HG02981 (cell line): ENCODE measurements around the gene FAF1.

Experiments used
- ATAC-seq: cut with Tn5 transposase; IDR thresholded peaks from one replicate; pipeline ENCODE4 v1.9.1; 2021; ENCODE audit warnings: mild to moderate bottlenecking, moderate library complexity; ENCODE audit not compliant: unreplicated experiment

FAF1 gene

DNA sequence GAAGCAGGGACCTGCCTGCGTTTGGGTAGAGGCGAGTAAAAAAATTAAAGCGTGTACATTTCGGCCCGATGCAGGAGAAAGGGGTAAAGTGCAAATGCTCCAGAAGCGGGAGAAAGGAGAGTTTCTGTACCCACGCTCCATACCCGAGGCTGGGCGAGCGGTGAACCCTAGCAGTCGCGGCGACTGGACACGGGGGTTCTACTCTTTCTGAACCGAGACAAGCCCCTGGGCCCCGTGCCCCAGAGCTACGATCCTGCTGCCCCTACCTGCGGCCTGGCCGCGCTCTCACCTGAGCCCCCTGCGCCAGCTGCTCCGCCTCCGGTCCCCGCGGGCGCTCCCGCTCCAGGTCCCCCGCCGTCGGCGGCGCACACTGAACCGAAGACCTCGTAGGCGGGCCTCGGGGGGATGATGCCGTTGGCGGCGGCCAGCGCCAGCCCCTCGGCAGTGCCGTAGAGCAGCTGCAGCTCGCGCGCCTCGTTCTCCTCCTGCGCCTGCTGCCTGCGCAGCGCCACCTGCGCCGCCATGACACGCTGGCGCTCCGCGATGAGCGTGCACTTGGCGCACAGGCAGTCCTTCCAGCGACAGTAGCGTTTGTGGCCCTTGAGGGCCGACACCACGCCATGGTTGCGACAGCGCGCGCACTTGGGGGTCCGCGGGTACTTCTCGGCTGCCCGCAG, 539.2 kb downstream of the FAF1 start:
- ATAC-seq, result no peak

DNA sequence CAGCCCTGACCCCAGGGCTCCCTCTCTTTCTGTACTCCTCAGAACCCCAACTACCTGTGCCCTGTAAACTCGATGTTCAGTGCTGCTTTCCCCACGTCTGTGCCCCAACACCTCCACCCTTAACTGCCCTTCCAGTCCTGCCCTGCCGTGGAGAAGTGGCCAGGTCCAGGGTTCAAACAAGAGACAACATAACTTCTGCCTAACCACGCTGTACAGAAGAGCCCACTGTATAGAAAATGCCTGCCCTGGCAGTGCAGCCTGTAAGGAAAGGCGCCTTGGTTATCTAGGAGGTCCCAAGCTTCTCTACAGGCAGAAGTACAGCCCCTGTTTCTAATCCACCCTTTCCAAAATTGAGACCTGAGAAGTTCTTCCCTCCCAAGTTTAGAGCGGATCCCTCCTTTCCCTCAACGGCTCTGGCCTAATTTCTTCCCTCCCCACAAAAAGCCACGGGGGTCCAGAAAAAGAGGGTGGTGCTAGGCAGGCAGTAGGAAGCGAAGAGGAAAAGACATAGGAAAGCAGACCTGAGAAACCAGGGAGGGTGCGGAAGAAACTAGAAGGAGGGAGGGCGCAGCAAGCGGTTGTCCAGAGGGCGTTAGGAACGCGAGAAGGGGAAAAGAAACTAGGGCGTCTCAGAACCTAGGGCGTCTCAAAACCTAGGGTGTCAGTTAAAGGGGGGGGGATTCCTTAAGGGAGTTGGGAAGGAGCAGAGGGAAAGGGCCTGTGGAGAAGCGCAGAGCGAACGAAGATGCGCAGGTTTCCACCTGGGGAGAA, 540.0 kb downstream of the FAF1 start:
- no peak for ATAC-seq

GRCh38 chr1:50419192-50419906, 540.7 kb downstream of the FAF1 start:
- no peak for ATAC-seq

- no peak for ATAC-seq
These were observed 541.4 kb downstream of the FAF1 start for GRCh38 chr1:50418600-50419109.

GRCh38 chr1:50417946-50418599, 542.0 kb downstream of the FAF1 start:
- ATAC-seq, result no peak

GRCh38 chr1:50417507-50417906, 542.6 kb downstream of the FAF1 start:
- no peak for ATAC-seq

DNA sequence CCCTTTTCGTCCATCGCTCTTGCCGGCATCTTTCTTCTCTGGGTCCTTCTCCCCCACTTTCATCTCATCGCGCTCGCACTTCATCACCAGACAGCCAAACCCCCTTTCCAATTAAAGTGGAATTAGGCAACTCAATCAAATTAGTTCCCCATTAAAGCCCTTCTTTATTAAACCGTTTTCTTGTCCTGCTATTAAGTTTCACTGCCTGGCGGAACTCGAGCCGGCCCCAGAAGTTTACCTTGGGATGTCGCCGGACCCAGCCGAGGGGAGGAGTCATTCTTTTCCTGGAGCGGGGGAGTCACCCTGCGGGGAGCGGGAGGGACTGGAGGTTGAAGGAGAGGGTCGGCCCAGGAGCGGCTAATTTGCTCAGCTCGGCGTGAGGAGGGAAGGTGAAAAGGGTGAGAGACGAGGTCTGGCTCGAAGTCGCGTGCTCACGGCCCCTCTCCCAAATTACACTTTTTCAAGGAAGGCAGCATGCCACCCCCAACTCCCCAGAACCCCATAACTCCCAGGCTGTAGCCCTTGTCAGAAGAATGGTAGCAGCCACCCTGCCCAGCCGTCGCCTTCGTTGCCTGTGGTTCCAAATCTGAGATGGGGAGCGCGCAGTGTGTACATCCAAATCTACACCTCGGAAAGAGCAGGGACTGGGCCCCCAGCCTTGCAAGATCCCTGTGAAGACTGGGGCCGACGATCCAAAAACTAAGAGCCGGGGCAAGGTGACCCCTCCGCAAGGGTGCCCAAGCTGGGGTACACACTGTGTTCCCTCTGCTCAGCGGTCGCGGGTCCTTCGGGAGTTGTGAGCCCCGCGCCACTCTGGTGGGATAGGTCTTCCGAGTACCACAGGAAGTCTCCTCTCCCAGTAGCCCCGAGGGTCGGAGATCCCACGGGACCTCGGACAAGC, 543.3 kb downstream of the FAF1 start:
- ATAC-seq, result no peak

DNA sequence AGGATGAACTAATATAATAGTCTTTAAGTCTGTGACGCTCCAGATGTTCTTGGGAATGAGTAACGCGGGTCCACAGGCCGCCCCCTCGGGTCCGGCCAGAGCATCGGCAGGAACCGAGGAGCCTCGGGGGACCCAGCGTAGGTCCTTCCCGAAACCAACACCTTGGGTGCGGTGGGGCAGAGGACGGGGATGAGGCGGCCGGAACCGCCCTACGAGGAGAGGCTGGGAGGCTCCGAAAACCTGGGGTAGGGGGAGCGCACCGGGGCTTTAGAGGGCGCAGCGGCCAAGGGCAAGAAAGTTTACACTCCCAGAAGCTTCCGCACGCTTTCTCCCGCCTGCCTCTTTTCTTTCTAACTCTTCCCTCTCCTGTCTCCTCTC, 543.9 kb downstream of the FAF1 start:
- ATAC-seq, result no peak

- no peak for ATAC-seq
These were observed 544.6 kb downstream of the FAF1 start for GRCh38 chr1:50415235-50416149.

- no peak for ATAC-seq
These were observed 545.2 kb downstream of the FAF1 start for GRCh38 chr1:50414853-50415234.

DNA sequence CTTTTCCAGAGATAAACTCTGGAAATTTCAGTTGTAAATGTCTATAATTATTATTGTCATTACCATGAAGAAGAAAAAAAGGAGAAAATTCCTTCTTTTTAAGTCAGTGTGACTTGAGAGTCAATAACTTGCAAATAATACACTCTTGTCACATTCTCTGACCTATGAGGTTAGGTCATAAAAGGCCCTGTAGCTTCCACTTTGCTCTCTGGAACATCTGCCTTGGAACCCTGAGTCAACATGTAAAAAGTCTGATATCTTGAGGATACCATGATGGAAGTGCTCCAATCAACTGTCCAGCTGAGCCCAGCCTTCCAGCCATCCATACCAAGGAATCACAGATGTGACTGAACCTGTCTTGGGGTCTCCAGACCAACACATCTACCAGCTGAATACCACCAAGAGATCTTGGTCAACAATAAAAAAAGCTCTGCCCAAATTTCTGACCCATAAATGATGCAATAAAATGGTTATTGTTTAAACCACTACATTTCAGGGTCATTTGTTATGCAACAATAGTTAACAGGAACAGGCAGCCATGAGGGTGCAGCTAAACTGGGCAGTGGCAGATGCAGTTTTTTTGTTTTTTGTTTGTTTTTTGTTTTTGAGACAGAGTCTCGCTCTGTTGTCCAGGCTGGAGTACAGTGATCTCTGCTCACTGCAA, 547.1 kb downstream of the FAF1 start:
- ATAC-seq, result no peak

GRCh38 chr1:50405814-50406213, 554.3 kb downstream of the FAF1 start:
- ATAC-seq, result no peak

DNA sequence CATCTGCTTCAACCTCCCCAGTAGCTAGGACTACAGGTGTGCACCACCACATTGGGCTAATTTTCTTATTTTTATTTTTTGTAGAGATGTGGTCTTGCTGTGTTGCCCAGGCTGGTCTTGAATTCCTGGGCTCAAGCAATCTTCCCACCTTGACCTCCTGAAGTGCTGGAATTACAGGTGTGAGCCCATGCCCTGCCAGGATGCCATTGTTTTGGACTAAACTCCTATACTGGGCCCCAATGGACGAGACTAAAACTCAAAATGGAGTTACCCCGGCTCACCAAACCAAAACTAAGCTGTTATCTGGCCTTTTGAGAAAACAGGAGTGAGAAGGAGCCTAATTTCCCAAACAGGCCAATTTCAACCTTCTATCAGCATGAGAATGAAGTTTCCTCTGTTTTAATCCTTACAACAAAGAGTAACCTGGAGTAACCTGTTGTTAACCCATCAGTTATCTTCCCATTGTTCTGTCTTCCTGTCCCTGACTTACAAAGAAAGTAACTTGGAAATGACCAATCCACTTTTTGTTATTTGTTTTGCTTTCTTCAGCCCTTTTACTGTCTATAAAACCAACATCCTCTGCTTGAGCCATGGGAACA, 566.4 kb downstream of the FAF1 start:
- no peak for ATAC-seq
